ENCODE results near the gene RGMA. TPM values are rescaled to one million over a fixed set of nuclear protein-coding genes. Genes with fewer than 3 reads are reported as not detected.

Gene RGMA
- total RNA-seq, 2 experiments from 2014 or later, result 0.12 to 0.21 TPM

DNA sequence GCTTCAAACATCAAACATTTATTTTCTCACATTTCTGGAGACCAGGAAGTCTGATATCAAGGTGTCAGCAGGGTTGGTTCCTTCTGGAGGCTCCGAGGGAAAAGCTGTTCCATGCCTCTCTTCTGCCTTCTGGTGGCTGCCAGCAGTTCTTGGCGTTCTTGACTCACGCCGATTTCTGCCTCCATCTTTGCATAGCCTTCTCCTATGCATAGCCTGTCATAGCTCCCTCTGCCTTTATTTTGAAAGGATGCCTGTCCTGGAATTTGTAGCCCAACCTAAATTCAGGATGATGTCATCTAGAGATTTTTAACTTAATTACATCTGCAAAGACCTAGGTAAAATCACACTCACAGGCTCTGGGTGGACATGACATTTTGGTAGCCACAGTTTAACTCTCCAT is 70.4 kb downstream of the RGMA start:
- Mint-ChIP-seq H3K9me3 (no peaks in the 10 kb centered on the region), H3K4me3 (no peak overlapping the region), H3K27me3 (no peaks in the 10 kb centered on the region), H3K27ac (peak overlapping the region; percentile 83), H3K36me3 (peaks cover 84% of the 10 kb centered on the region), H3K4me1 (ENCODE audit: low read depth) (peaks cover 68% of the 10 kb centered on the region)
- intact Hi-C loops (cut with micrococcal nuclease), result loop anchor here (2.0 kb wide), 1 partner anchor 38 kb away; no protein-coding TSS in a partner anchor
- ChIA-PET POLR2A (interaction anchor here (0.9 kb wide), 1 partner anchor 10 kb away, joined by 3 read pairs; no protein-coding TSS in a partner anchor), CTCF (interaction anchor here (1.6 to 5.3 kb wide), 5 partner anchors 11 to 222 kb away, joined by 4 to 45 read pairs (median 4); no protein-coding TSS in a partner anchor)
- DNase-seq, result no peak

DNA sequence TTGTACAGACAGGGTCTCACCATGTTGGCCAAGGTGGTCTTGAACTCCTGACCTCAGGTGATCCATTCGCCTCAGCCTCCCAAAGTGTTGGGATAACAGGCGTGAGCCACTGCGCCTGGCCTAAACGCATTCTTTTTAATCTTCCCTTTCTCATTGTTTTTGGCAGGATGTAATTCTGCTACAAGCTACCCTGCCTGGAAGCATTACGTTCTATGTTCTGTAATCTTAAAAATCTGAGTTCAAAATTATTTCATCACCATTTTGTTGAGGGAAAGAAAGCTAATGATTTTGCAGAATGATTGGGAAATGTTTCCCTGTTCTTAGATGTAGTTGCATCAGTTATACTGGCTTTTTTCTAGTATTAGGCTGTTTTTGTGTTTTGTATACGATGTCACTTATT is 71.5 kb downstream of the RGMA start:
- POLR2A ChIA-PET, result interaction anchor here (0.6 kb wide), 1 partner anchor 92 kb away, joined by 3 read pairs; no protein-coding TSS in a partner anchor

DNA sequence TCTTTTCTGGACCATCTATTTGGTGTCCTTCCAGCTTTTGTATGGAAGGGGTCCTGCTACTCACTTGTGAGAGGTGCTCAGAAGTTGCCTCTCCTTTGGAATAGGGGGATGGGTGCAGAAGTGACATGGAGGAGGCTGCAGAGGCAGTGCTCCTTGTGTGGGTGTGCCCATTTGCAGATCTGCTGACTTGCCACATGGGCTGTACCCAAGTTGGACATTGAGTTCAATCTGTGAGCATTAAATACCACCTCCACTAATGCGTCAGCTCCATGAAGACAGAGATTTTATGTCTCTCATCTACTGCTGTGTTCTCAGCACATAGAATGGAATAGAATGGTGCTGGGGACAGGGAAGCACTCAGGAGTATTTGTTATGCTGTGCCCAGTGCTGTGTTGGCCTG is 76.2 kb downstream of the RGMA start:
- Mint-ChIP-seq H3K36me3 (peaks cover 74% of the 10 kb centered on the region), H3K4me1 (ENCODE audit: low read depth) (peaks cover 11% of the 10 kb centered on the region), H3K27ac (no peak overlapping the region), H3K4me3 (no peak overlapping the region), H3K27me3 (no peaks in the 10 kb centered on the region), H3K9me3 (no peaks in the 10 kb centered on the region)
- ChIA-PET CTCF (no interaction called here), POLR2A (no interaction called here)
- intact Hi-C loops (cut with micrococcal nuclease), result no loop called here
- DNase-seq, result no peak

More for the DNA sequence above, 71.5 kb downstream of the RGMA start:
- DNase-seq, result no peak
- H3K36me3 Mint-ChIP-seq, result peaks cover 84% of the 10 kb centered on the region
- no peaks in the 10 kb centered on the region for H3K9me3 Mint-ChIP-seq
- intact Hi-C loops (cut with micrococcal nuclease), result no loop called here
- CTCF ChIA-PET, result interaction anchor here (0.6 to 5.3 kb wide), 6 partner anchors 12 to 221 kb away, joined by 3 to 45 read pairs (median 4); no protein-coding TSS in a partner anchor
- peaks cover 57% of the 10 kb centered on the region for H3K4me1 Mint-ChIP-seq (ENCODE audit: low read depth)
- H3K27me3 Mint-ChIP-seq, result no peaks in the 10 kb centered on the region
- H3K27ac Mint-ChIP-seq, result peak overlapping the region; percentile 83
- no peak overlapping the region for H3K4me3 Mint-ChIP-seq

DNA sequence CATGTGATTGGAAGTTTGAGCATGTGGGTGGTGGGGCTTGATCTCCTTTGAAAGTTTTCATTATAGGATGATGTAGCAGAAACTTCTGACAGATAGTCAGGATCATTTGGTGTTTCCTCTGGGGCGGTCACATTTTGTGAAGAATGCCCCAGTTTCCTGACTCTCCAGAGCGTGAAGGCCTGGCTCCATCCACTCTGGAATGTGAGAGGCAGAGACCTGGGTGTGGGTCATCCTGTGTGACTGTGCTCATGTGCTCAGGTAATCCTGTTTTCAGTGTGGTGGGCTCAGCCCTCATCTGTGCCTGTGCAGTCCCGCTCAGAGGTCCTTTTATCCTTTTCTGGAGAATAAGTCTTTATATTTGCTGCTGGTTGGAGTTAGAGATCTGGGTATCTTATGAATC is 81.0 kb downstream of the RGMA start:
- Mint-ChIP-seq H3K36me3 (peaks cover 68% of the 10 kb centered on the region), H3K27ac (peak overlapping the region; percentile 1), H3K4me3 (no peak overlapping the region), H3K9me3 (no peaks in the 10 kb centered on the region), H3K4me1 (ENCODE audit: low read depth) (no peaks in the 10 kb centered on the region), H3K27me3 (no peaks in the 10 kb centered on the region)
- ChIA-PET POLR2A (no interaction called here), CTCF (no interaction called here)
- intact Hi-C loops (cut with micrococcal nuclease), result no loop called here
- no peak for DNase-seq

DNA sequence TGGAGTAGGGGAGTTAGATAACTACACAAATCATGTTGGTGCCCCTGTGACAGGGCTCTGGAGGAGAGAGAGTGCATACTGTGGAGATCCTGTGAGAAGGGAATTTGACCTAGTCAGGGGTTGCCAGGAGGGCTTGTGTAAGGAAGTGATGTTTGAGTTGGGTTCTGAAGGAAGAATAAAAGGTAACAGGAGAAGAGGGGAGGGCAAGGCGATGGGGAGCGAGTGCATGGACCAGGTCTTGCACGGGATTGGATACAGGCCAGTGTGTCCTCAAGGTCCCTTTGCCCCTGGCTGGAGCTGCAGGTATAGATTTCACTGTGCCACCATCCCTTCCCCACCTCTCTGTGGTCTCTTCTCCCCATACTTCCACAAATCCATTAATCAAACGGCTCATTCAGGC is 83.9 kb downstream of the RGMA start:
- Mint-ChIP-seq H3K9me3 (no peaks in the 10 kb centered on the region), H3K4me3 (no peak overlapping the region), H3K27me3 (no peaks in the 10 kb centered on the region), H3K27ac (no peak overlapping the region), H3K4me1 (ENCODE audit: low read depth) (no peaks in the 10 kb centered on the region), H3K36me3 (peaks cover 70% of the 10 kb centered on the region)
- ChIA-PET POLR2A (no interaction called here), CTCF (no interaction called here)
- DNase-seq, result no peak
- intact Hi-C loops (cut with micrococcal nuclease), result no loop called here

DNA sequence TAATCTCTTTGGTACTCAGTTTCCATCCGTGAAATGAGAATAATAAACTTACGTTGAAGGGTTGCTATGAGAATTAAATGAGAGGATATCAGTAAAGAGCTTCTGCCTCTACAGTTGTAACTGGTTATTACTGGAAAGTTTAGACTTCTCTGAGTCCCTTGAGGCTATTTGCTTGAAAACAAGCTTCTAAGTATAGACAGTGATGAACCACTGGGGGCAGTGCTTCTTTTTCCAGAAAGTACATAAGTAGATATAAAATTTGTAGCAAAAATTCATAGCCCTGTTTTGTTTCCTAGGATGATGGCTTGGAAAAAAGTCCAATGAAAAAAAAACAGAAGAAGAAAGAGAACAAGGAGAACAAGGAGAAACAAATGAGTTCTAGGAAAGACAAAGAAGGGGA is 87.1 kb downstream of the RGMA start:
- H3K9me3 Mint-ChIP-seq, result no peaks in the 10 kb centered on the region
- POLR2A ChIA-PET, result interaction anchor here (1.0 kb wide), 1 partner anchor 11 kb away, joined by 3 read pairs; no protein-coding TSS in a partner anchor
- no peaks in the 10 kb centered on the region for H3K4me1 Mint-ChIP-seq (ENCODE audit: low read depth)
- peaks cover 73% of the 10 kb centered on the region for H3K36me3 Mint-ChIP-seq
- CTCF ChIA-PET, result interaction anchor here (1.4 to 2.2 kb wide), 5 partner anchors 12 to 205 kb away, joined by 3 to 7 read pairs (median 4); no protein-coding TSS in a partner anchor
- peak overlapping the region; percentile 62 for H3K27ac Mint-ChIP-seq
- no peak overlapping the region for H3K4me3 Mint-ChIP-seq
- no peak for DNase-seq
- intact Hi-C loops (cut with micrococcal nuclease), result no loop called here
- no peaks in the 10 kb centered on the region for H3K27me3 Mint-ChIP-seq

DNA sequence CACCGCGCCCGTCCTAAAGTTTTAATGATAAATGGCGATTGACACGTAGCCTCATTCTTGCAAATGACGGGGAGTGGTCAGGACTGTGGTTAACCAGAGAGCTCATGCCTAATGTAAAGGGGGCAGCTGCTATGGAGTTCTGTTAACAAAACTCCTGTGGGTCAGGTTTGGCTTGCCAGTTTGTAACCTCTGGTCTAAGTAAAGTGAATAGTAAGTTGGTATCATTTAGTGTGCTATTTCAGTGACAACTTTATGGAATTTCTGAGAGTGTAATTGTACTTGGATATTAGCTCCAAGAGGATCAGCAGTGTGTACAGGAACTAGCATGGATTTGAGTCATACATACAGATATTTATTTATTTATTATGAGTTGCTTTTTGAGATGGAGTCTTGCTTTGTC is 87.9 kb downstream of the RGMA start:
- intact Hi-C loops (cut with micrococcal nuclease), result no loop called here
- POLR2A ChIA-PET, result interaction anchor here (1.0 kb wide), 1 partner anchor 10 kb away, joined by 3 read pairs; no protein-coding TSS in a partner anchor
- no peaks in the 10 kb centered on the region for H3K9me3 Mint-ChIP-seq

DNA sequence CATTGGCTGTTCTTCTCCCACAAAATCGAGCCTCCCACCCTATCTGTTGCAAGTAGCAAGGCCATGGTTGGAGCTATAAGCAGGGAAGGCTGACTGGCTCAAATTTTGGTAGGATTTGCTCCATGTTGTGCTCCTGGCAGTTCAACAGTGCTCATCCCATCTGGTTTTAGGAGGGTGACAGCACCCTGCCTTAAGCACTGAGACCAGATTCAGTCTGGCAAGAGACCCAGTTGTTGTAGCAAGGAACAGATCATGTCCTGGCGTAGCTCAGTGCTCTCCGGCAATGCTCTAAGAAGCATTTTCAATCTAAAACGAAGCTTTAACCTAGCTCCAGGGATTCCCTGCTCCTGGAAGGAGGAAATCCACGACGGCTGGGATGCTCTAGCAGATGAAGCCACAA is 91.2 kb downstream of the RGMA start:
- no peak overlapping the region for H3K4me3 Mint-ChIP-seq
- POLR2A ChIA-PET, result no interaction called here
- intact Hi-C loops (cut with micrococcal nuclease), result no loop called here

More for the DNA sequence above, 87.9 kb downstream of the RGMA start:
- H3K27me3 Mint-ChIP-seq, result no peaks in the 10 kb centered on the region
- peaks cover 73% of the 10 kb centered on the region for H3K36me3 Mint-ChIP-seq
- CTCF ChIA-PET, result interaction anchor here (0.9 to 2.2 kb wide), 6 partner anchors 11 to 204 kb away, joined by 3 to 7 read pairs (median 4); no protein-coding TSS in a partner anchor
- H3K4me1 Mint-ChIP-seq (ENCODE audit: low read depth), result no peaks in the 10 kb centered on the region
- no peak overlapping the region for H3K27ac Mint-ChIP-seq
- no peak overlapping the region for H3K4me3 Mint-ChIP-seq
- DNase-seq, result no peak

DNA sequence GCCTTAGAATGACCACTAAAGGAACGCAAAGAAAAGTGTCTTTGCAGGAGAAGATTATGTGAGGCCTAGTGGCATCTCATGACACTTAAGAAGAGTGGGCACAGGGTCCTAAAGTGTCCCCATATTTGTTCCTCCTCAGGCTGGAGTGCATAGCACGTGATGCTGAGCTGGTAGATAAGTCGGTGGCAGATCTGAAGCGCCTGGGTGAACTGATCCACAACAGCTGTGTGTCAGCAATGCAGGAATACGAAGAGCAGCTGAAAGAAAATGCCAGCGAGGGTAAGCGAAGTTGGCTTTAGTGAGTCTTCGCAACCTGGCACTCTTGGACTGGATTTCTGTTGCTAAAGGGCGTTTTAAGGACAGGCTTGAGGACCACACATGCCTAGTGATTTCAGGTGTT is 96.3 kb downstream of the RGMA start:
- POLR2A ChIA-PET, result no interaction called here
- Mint-ChIP-seq H3K9me3 (no peaks in the 10 kb centered on the region), H3K4me3 (no peak overlapping the region), H3K27ac (no peak overlapping the region), H3K4me1 (ENCODE audit: low read depth) (peaks cover 12% of the 10 kb centered on the region), H3K27me3 (no peaks in the 10 kb centered on the region), H3K36me3 (peaks cover 66% of the 10 kb centered on the region)
- intact Hi-C loops (cut with micrococcal nuclease), result loop anchor here (5.0 kb wide), 1 partner anchor 55 kb away; no protein-coding TSS in a partner anchor
- no peak for DNase-seq
- CTCF ChIA-PET, result interaction anchor here (0.9 kb wide), 1 partner anchor 196 kb away, joined by 3 read pairs; no protein-coding TSS in a partner anchor

More for the DNA sequence above, 91.2 kb downstream of the RGMA start:
- Mint-ChIP-seq H3K9me3 (no peaks in the 10 kb centered on the region), H3K4me1 (ENCODE audit: low read depth) (peaks cover 5% of the 10 kb centered on the region), H3K27me3 (no peaks in the 10 kb centered on the region), H3K27ac (peak overlapping the region; percentile 30), H3K36me3 (peaks cover 73% of the 10 kb centered on the region)
- no peak for DNase-seq
- CTCF ChIA-PET, result interaction anchor here (0.7 to 1.4 kb wide), 4 partner anchors 20 to 201 kb away, joined by 3 to 4 read pairs (median 3); no protein-coding TSS in a partner anchor

DNA sequence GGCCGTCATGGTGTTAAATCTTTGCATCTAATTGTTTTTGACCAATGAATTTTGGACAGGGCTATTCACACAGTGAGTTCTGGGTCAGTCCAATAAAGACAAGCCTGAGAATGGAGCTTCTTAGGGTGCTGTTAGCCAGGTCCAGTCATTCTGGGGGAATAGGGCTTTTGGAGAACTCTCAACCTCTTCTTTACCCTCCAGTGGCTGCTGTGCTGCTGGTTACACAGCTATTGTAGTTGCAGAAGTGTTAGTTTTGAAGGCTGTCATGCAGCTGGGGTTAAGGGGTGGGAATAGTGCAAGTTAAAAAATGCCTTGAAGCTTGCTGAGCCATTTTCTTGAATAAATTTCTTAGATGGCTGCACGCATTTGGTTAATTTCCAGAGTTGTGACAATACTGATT is 99.0 kb downstream of the RGMA start:
- peaks cover 12% of the 10 kb centered on the region for H3K4me1 Mint-ChIP-seq (ENCODE audit: low read depth)
- intact Hi-C loops (cut with micrococcal nuclease), result loop anchor here (5.0 kb wide), 1 partner anchor 53 kb away; no protein-coding TSS in a partner anchor
- H3K36me3 Mint-ChIP-seq, result peaks cover 54% of the 10 kb centered on the region
- H3K27me3 Mint-ChIP-seq, result no peaks in the 10 kb centered on the region
- ChIA-PET POLR2A (no interaction called here), CTCF (interaction anchor here (1.2 kb wide), 1 partner anchor 11 kb away, joined by 4 read pairs; no protein-coding TSS in a partner anchor)
- no peak for DNase-seq
- no peak overlapping the region for H3K4me3 Mint-ChIP-seq
- no peak overlapping the region for H3K27ac Mint-ChIP-seq
- H3K9me3 Mint-ChIP-seq, result no peaks in the 10 kb centered on the region

DNA sequence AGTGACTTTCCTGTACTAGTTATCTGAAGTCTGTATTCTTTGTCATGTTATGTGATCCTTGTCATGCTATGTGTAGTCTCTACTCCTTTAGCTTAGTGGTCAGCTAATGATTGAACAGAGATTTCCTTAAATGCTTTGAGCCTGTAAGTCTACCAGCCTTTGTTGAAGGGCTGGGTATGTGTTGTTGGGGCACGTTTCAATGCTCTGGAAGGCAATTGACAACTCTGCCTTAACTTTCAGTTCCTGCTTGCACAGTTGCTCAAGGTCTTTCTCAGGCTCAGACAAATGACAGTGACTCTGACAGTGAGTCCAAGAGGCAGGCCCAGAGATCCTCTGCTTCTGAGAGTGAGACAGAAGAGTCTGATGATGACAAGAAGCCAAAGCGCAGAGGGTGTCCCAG is 99.5 kb downstream of the RGMA start:
- H3K27ac Mint-ChIP-seq, result no peak overlapping the region
- no peak overlapping the region for H3K4me3 Mint-ChIP-seq

More for the DNA sequence above, 99.5 kb downstream of the RGMA start:
- no peak for DNase-seq
- Mint-ChIP-seq H3K27me3 (no peaks in the 10 kb centered on the region), H3K9me3 (no peaks in the 10 kb centered on the region), H3K4me1 (ENCODE audit: low read depth) (peaks cover 9% of the 10 kb centered on the region), H3K36me3 (peaks cover 51% of the 10 kb centered on the region)
- intact Hi-C loops (cut with micrococcal nuclease), result no loop called here
- CTCF ChIA-PET, result interaction anchor here (1.2 kb wide), 1 partner anchor 12 kb away, joined by 4 read pairs; no protein-coding TSS in a partner anchor
- POLR2A ChIA-PET, result no interaction called here

Measured in activated CD4-positive, alpha-beta memory T cell treated with anti-CD3 and anti-CD28 coated beads for 36 hours (primary cell).